Suprapubic skin (tissue), 4 donors: ENCODE measurements around the gene GPR183. TPM values are rescaled to one million over a fixed set of nuclear protein-coding genes. Genes with fewer than 3 reads are reported as not detected.

ENCODE experiments used
- DNase-seq, 2 donors: peaks; one replicate each; pipeline ENCODE4 v3.0.0-alpha.2; 2019; ENCODE audit warnings: low spot score in 2 of 2
- H3K27ac ChIP-seq: fragments of 200-600 bp; sonication (generic); one replicate; pipeline ENCODE4 v1.5.1; 2019
- H3K27me3 ChIP-seq: fragments of 200-600 bp; sonication (generic); one replicate; pipeline ENCODE4 v1.5.1; 2019
- H3K36me3 ChIP-seq: fragments of 200-600 bp; sonication (generic); one replicate; pipeline ENCODE4 v1.5.1; 2019
- H3K4me1 ChIP-seq: fragments of 200-600 bp; sonication (generic); one replicate; pipeline ENCODE4 v1.5.1; 2019
- H3K4me3 ChIP-seq: fragments of 200-600 bp; sonication (generic); one replicate; pipeline ENCODE4 v1.5.1; 2019; ENCODE audit warnings: mild to moderate bottlenecking
- H3K9me3 ChIP-seq: fragments of 200-600 bp; sonication (generic); one replicate; pipeline ENCODE4 v1.5.1; 2019
- CTCF ChIP-seq, 2 donors: fragments of 200-600 bp in 1 of 2; fragments of 450-650 bp in 1 of 2; sonication (generic) in 1 of 2; IDR thresholded peaks; one replicate each; pipeline ENCODE4 v1.5.1; 2016 to 2019; ENCODE audit warnings: antibody characterized with exemption in 2 of 2, mild to moderate bottlenecking in 1 of 2, moderate library complexity in 1 of 2
- EP300 ChIP-seq: sonication (generic); formaldehyde crosslinking; IDR thresholded peaks from one replicate; pipeline ENCODE4 v1.6.1; 2017; ENCODE audit warnings: antibody characterized with exemption
- POLR2A ChIP-seq, 2 donors: fragments of 450-650 bp; IDR thresholded peaks; one replicate each; pipeline ENCODE4 v1.6.1; 2017; ENCODE audit warnings: antibody characterized with exemption in 2 of 2, mild to moderate bottlenecking in 2 of 2, moderate library complexity in 2 of 2
- POLR2AphosphoS5 ChIP-seq, 3 donors: sonication (generic); formaldehyde crosslinking; IDR thresholded peaks; one replicate each; pipeline ENCODE4 v1.6.1; 2017; ENCODE audit warnings: antibody characterized with exemption in 3 of 3
- WGBS: methylation state at CpG from one replicate; pipeline ENCODE4 v1.1.5; 2018; 5-methylcytosine and 5-hydroxymethylcytosine counted together
- total RNA-seq, 4 donors: library from RNA; depleted of rRNA; stranded (reverse); fragments of >200 nt; gene quantifications; one replicate each; pipeline ENCODE4 v1.1.0, GENCODE V29; 2016

The GPR183 gene
- total RNA-seq, 4 donors from 2014 or later, result 2.3 to 7.0 (median 4.4) TPM

- TF ChIP-seq POLR2AphosphoS5 (IDR thresholded peaks at IDR 0.05) (no peak), CTCF (IDR thresholded peaks at IDR 0.05) (peak; percentile 36 to 50)
- peaks cover 10% of the 10 kb centered on the region for H3K4me1 ChIP-seq
- WGBS, result 19% methylated on average over 3 of the region's 3 CpGs
- H3K27me3 ChIP-seq, result no peaks in the 10 kb centered on the region
- no peaks in the 10 kb centered on the region for H3K9me3 ChIP-seq
- H3K36me3 ChIP-seq, result no peaks in the 10 kb centered on the region
- no peak for DNase-seq
- H3K27ac ChIP-seq, result no peak overlapping the region
- H3K4me3 ChIP-seq, result no peak overlapping the region
These were observed 41.3 kb downstream of the GPR183 start for GRCh38 chr13:99265821-99266426.

- H3K9me3 ChIP-seq, result no peaks in the 10 kb centered on the region
- peaks cover under 1% of the 10 kb centered on the region for H3K36me3 ChIP-seq
- DNase-seq, result no peak
- H3K27me3 ChIP-seq, result no peaks in the 10 kb centered on the region
- no peak overlapping the region for H3K27ac ChIP-seq
- H3K4me1 ChIP-seq, result peaks cover 10% of the 10 kb centered on the region
- TF ChIP-seq POLR2A (IDR thresholded peaks at IDR 0.05), result no peak
- TF ChIP-seq POLR2AphosphoS5 (IDR thresholded peaks at IDR 0.05), result no peak
- no peak for TF ChIP-seq CTCF (IDR thresholded peaks at IDR 0.05)
- TF ChIP-seq EP300, result no peak
- 74% methylated on average over 8 of the region's 8 CpGs for WGBS
- no peak overlapping the region for H3K4me3 ChIP-seq
These were observed 41.9 kb downstream of the GPR183 start for GRCh38 chr13:99265162-99265800.

- Histone ChIP-seq H3K27me3 (no peaks in the 10 kb centered on the region), H3K4me1 (peaks cover 2% of the 10 kb centered on the region), H3K27ac (no peak overlapping the region), H3K9me3 (no peaks in the 10 kb centered on the region), H3K4me3 (no peak overlapping the region), H3K36me3 (peaks cover 9% of the 10 kb centered on the region)
- 54% methylated on average over 1 of the region's 1 CpG for WGBS
- no peak for TF ChIP-seq POLR2A (IDR thresholded peaks at IDR 0.05)
- no peak for TF ChIP-seq EP300
- no peak for TF ChIP-seq POLR2AphosphoS5 (IDR thresholded peaks at IDR 0.05)
- TF ChIP-seq CTCF (IDR thresholded peaks at IDR 0.05), result no peak
- no peak for DNase-seq
These were observed 43.1 kb downstream of the GPR183 start for GRCh38 chr13:99264051-99264450.

GRCh38 chr13:99263126-99263785 lies 43.9 kb downstream of the GPR183 start:
- WGBS, result 88% methylated on average over 7 of the region's 7 CpGs
- H3K4me1 ChIP-seq, result peaks cover 2% of the 10 kb centered on the region
- H3K36me3 ChIP-seq, result peaks cover 9% of the 10 kb centered on the region
- no peaks in the 10 kb centered on the region for H3K9me3 ChIP-seq
- no peak overlapping the region for H3K27ac ChIP-seq
- no peak overlapping the region for H3K4me3 ChIP-seq
- H3K27me3 ChIP-seq, result no peaks in the 10 kb centered on the region
- no peak for TF ChIP-seq POLR2AphosphoS5 (IDR thresholded peaks at IDR 0.05)
- no peak for TF ChIP-seq CTCF (IDR thresholded peaks at IDR 0.05)
- no peak for TF ChIP-seq EP300
- TF ChIP-seq POLR2A (IDR thresholded peaks at IDR 0.05), result no peak
- DNase-seq, result no peak

GRCh38 chr13:99261059-99261458 lies 46.1 kb downstream of the GPR183 start:
- DNase-seq, result no peak
- Histone ChIP-seq H3K9me3 (no peaks in the 10 kb centered on the region), H3K27ac (no peak overlapping the region), H3K36me3 (peaks cover 9% of the 10 kb centered on the region), H3K27me3 (no peaks in the 10 kb centered on the region), H3K4me3 (no peak overlapping the region), H3K4me1 (peaks cover 2% of the 10 kb centered on the region)
- TF ChIP-seq EP300 (no peak), CTCF (IDR thresholded peaks at IDR 0.05) (no peak), POLR2AphosphoS5 (IDR thresholded peaks at IDR 0.05) (no peak), POLR2A (IDR thresholded peaks at IDR 0.05) (no peak)
- WGBS, result 100% methylated on average over 1 of the region's 1 CpG
